Omental fat pad (tissue), 4 donors: Measurements from ENCODE around the gene AK8. TPM values are rescaled to one million over a fixed set of nuclear protein-coding genes. Genes with fewer than 3 reads are reported as not detected.

Experiments used
- ATAC-seq: fragments of 150-250 bp; one replicate; pipeline ENCODE4 v1.9.1; 2016; ENCODE audit warnings: mild to moderate bottlenecking, moderate library complexity; ENCODE audit not compliant: low FRiP score
- DNase-seq: peaks from one replicate; pipeline ENCODE4 v3.0.0-alpha.2; 2019; ENCODE audit warnings: low spot score
- CTCF ChIP-seq, 3 donors: fragments of 450-650 bp; IDR thresholded peaks; one replicate each; pipeline ENCODE4 v1.5.1; 2016 to 2017; ENCODE audit warnings: antibody characterized with exemption in 3 of 3, mild to moderate bottlenecking in 3 of 3, moderate library complexity in 2 of 3
- total RNA-seq, 4 donors: library from RNA; depleted of rRNA; stranded (reverse); fragments of >200 nt; gene quantifications; one replicate each; pipeline ENCODE4 v1.1.0, GENCODE V29; 2016

Gene AK8
- total RNA-seq, 4 donors from 2014 or later: 1.0 to 1.3 (median 1.3) TPM; not detected in 1

GRCh38 chr9:132733260-132733815, 144.7 kb downstream of the AK8 start:
- DNase-seq (no peak), ATAC-seq (no peak)
- TF ChIP-seq CTCF (IDR thresholded peaks at IDR 0.05): no peak

GRCh38 chr9:132732326-132733259, 145.5 kb downstream of the AK8 start:
- no peak for TF ChIP-seq CTCF (IDR thresholded peaks at IDR 0.05)
- ATAC-seq: no peak
- DNase-seq: no peak

- DNase-seq (no peak), ATAC-seq (no peak)
- TF ChIP-seq CTCF (IDR thresholded peaks at IDR 0.05): no peak
These were observed 146.9 kb downstream of the AK8 start for GRCh38 chr9:132731230-132731629.

- ATAC-seq (no peak), DNase-seq (no peak)
These were observed 147.7 kb downstream of the AK8 start for GRCh38 chr9:132730054-132731033.

GRCh38 chr9:132729235-132729890, 148.7 kb downstream of the AK8 start:
- no peak for ATAC-seq
- DNase-seq: no peak

More at GRCh38 chr9:132730054-132731033, 147.7 kb downstream of the AK8 start:
- TF ChIP-seq CTCF (IDR thresholded peaks at IDR 0.05): no peak

More at GRCh38 chr9:132729235-132729890, 148.7 kb downstream of the AK8 start:
- no peak for TF ChIP-seq CTCF (IDR thresholded peaks at IDR 0.05)
